Activated B cell treated with CpG ODN at 0.5 μM for 24 hours (primary cell): ENCODE measurements around the gene RBBP8NL. TPM values are rescaled to one million over a fixed set of nuclear protein-coding genes. Genes with fewer than 3 reads are reported as not detected.

ENCODE experiments used
- ATAC-seq: fragments of 200-7000 bp; cut with Tn5 transposase; one replicate; pipeline ENCODE4 v1.10.0; 2021; ENCODE audit warnings: low read depth, mild to moderate bottlenecking, moderate library complexity
- CTCF ChIA-PET: fragments of 350-600 bp; sonication (Branson Sonifier 250); formaldehyde crosslinking; loops from one replicate; lab custom pipeline; 2021; ENCODE audit warnings: antibody characterized with exemption; lab: Charles Lee
- POLR2A ChIA-PET: fragments of 350-600 bp; sonication (Branson Sonifier 250); formaldehyde crosslinking; loops from one replicate; lab custom pipeline; 2021; ENCODE audit warnings: antibody characterized with exemption; lab: Charles Lee
- DNase-seq: peaks from one replicate; pipeline ENCODE4 v3.0.0; 2022
- H3K27ac Mint-ChIP-seq: one replicate; pipeline ENCODE4 v1.8.0; 2020; ENCODE audit warnings: mixed read lengths
- H3K27me3 Mint-ChIP-seq: one replicate; pipeline ENCODE4 v1.8.0; 2021; ENCODE audit warnings: mixed read lengths
- H3K36me3 Mint-ChIP-seq: one replicate; pipeline ENCODE4 v1.8.0; 2021; ENCODE audit warnings: low read depth, mixed read lengths
- H3K4me1 Mint-ChIP-seq: one replicate; pipeline ENCODE4 v1.8.0; 2021; ENCODE audit warnings: mixed read lengths
- H3K4me3 Mint-ChIP-seq: one replicate; pipeline ENCODE4 v1.8.0; 2020; ENCODE audit warnings: mild to moderate bottlenecking, mixed read lengths
- H3K9me3 Mint-ChIP-seq: one replicate; pipeline ENCODE4 v1.8.0; 2020; ENCODE audit warnings: mixed read lengths
- CTCF ChIP-seq: fragments of 200-600 bp; IDR thresholded peaks from one replicate; pipeline ENCODE4 v1.8.0; 2022; ENCODE audit warnings: antibody characterized with exemption, mild to moderate bottlenecking
- intact Hi-C: fragments of 100-400 bp; cut with micrococcal nuclease; formaldehyde crosslinking; loops from one replicate; pipeline ENCODE4 v1.15.1; 2024
- total RNA-seq: library from RNA; stranded (reverse); gene quantifications from 2 replicates; pipeline ENCODE4 v1.2.3, GENCODE V29; 2022

The RBBP8NL gene
- total RNA-seq, 1 donor from 2014 or later: not detected

DNA sequence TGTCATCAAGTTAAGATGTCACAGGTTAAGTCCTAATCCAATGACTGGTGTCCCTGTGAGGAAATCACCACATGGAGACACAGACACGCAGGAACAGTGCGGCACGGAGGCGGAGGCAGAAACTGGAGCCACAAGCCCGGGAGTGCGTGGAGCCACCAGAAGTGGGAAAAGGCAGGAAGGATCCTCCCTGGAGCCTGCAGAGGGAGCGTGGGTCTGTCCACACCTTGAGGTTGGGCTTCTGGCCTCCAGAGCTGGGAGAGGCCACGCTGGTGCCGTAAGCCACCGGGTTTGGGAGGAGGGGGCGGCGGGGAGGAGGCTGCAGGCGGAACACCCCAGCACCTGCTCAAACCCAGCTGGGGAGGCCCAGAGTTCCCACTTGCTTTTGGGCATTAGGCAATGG lies 24.0 kb downstream of the RBBP8NL start:
- ChIA-PET CTCF (no interaction called here), POLR2A (no interaction called here)
- Mint-ChIP-seq H3K4me1 (peaks cover 35% of the 10 kb centered on the region), H3K27ac (no peak overlapping the region), H3K36me3 (peaks cover 4% of the 10 kb centered on the region), H3K27me3 (no peaks in the 10 kb centered on the region), H3K4me3 (no peak overlapping the region), H3K9me3 (no peaks in the 10 kb centered on the region)
- TF ChIP-seq CTCF: no peak
- ATAC-seq (no peak), DNase-seq (no peak)
- intact Hi-C loops: no loop called here

DNA sequence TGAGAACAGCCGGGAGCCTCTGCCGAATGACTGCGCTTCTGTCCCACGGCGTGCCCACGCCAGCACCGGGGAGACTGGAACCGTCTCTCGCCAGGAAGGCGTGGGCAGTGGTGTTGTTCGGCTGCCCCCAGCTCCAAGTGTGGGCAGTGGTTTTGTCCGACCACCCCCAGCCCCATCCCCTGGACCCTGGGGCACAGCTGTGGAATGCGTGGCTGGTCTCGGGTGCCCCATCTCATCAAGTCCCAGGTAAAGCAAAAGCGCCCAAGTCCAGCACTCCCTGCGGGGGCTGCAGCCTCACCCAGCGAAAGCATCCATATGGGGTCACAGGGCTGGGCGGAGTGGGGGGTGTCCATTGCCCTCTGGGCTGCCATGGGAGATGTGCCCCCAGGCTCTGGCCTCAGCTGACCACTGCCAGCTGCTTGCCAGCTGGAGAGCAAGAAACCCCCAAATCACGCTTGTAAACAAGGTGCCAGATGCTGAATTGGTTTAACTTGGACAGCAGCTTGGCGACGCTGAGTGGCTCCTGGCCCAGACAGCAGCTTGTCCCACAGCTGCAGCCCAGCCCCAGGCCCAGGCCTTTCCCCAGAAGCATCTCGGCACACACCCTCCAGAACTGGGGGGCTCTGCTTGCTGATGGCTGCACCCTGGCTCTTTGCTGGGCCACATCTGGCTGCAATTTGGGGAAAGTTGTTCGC lies 24.7 kb downstream of the RBBP8NL start:
- DNase-seq (no peak), ATAC-seq (no peak)
- CTCF ChIA-PET: no interaction called here
- Mint-ChIP-seq H3K27me3 (no peaks in the 10 kb centered on the region), H3K4me3 (no peak overlapping the region), H3K36me3 (peaks cover 4% of the 10 kb centered on the region), H3K9me3 (no peaks in the 10 kb centered on the region), H3K4me1 (peaks cover 30% of the 10 kb centered on the region), H3K27ac (no peak overlapping the region)
- intact Hi-C loops: no loop called here
- TF ChIP-seq CTCF: no peak
- POLR2A ChIA-PET: no interaction called here

DNA sequence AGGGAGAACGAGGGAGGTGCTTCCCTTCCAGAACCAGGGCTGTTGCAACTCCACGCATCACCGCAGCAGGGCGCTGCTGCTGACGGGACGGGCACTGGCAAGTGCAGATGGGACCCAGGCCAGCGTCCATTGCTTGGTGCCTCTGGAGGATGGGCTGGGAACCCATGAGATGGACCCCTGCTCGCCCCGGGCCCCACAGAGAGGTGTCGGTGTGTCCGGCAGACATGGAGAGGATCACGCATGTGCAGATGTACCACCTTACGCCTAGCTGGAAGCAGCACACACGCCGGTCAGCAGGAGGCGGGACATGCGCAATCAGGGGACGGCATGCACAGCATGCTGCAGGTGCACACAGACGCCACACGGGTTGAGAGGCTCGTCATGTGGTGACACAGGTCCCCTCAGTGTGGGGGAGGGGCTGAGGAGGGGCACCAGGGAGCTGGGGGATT lies 26.0 kb downstream of the RBBP8NL start:
- Mint-ChIP-seq H3K4me1 (peaks cover 27% of the 10 kb centered on the region), H3K27ac (no peak overlapping the region), H3K27me3 (no peaks in the 10 kb centered on the region), H3K36me3 (peaks cover 6% of the 10 kb centered on the region), H3K9me3 (no peaks in the 10 kb centered on the region), H3K4me3 (no peak overlapping the region)
- no peak for DNase-seq
- ATAC-seq: no peak
- ChIA-PET CTCF (no interaction called here), POLR2A (no interaction called here)
- TF ChIP-seq CTCF: no peak
- intact Hi-C loops: no loop called here

- Mint-ChIP-seq H3K27me3 (no peaks in the 10 kb centered on the region), H3K27ac (no peak overlapping the region), H3K4me3 (no peak overlapping the region), H3K4me1 (peaks cover 20% of the 10 kb centered on the region), H3K36me3 (peaks cover 6% of the 10 kb centered on the region), H3K9me3 (no peaks in the 10 kb centered on the region)
- ATAC-seq: no peak
- TF ChIP-seq CTCF: no peak
- POLR2A ChIA-PET: no interaction called here
- CTCF ChIA-PET: no interaction called here
- intact Hi-C loops: no loop called here
- DNase-seq: no peak
Observed at GRCh38 chr20:62400541-62400940, 26.8 kb downstream of the RBBP8NL start.

DNA sequence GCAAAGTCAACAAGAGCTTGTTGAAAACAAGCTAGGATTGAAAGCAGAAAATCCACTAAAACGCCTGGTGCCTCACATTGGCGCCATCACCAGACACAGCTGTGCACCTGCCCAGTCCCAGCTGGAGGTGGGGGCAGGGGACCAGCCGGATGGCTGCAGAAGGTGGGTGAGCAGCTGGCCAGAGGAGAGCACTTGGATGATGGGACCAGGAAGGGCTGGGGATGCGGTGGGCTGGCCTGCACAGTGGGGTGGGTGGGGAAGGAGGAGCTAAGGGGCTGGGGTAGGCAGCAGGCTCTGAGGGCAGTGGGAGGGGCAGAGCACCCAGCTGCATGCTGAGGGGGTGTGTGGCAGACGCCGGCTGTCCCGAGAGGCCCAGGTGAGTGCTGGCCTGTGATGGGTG lies 27.3 kb downstream of the RBBP8NL start:
- TF ChIP-seq CTCF: no peak
- intact Hi-C loops: no loop called here
- CTCF ChIA-PET: no interaction called here
- DNase-seq: no peak
- H3K4me3 Mint-ChIP-seq: no peak overlapping the region
- H3K36me3 Mint-ChIP-seq: peaks cover 6% of the 10 kb centered on the region
- no peaks in the 10 kb centered on the region for H3K27me3 Mint-ChIP-seq
- H3K4me1 Mint-ChIP-seq: peaks cover 15% of the 10 kb centered on the region
- no peak overlapping the region for H3K27ac Mint-ChIP-seq
- no peak for ATAC-seq
- no peaks in the 10 kb centered on the region for H3K9me3 Mint-ChIP-seq
- POLR2A ChIA-PET: interaction anchor here (1.1 kb wide), 1 partner anchor 10 kb away, joined by 3 read pairs; no protein-coding TSS in a partner anchor
